SKM-1 (cell line): ENCODE results near the gene KDM6A.
"Not testable (repeated sequence)": the region's sequence is repeated elsewhere in the genome, so short reads cannot be mapped to it uniquely, and the experiment has no call there.

Experiments
- DNase-seq: peaks from one replicate; lab custom pipeline; 2025; ENCODE audit not compliant: unreplicated experiment; lab: John Stamatoyannopoulos, UW

Gene KDM6A

DNA sequence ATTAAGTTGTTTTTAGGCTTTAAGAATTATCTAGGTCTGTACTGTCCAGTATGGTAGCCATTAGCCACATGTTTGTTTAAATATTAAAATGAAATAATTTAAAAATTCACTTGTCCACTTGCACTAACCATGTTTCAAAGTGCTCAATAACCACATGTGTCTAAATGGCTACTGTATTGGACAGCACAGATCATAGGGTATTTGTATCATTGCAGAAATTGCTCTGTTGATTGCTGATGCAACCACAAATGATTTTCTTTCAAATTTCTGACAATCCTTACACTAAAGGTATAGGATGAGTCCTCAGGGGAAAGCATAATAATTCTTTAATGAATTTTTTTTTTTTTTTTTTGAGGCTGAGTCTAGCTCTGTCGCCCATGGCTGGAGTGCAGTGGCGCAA lies 84.9 kb downstream of the KDM6A start:
- no peak for DNase-seq

GRCh38 chrX:44958480-44958879 lies 85.5 kb downstream of the KDM6A start:
- no peak for DNase-seq

- DNase-seq: no peak
Measured at GRCh38 chrX:44961817-44962607, 89.0 kb downstream of the KDM6A start.

GRCh38 chrX:44962944-44963343 lies 90.0 kb downstream of the KDM6A start:
- DNase-seq: no peak

- DNase-seq: no peak
Measured at GRCh38 chrX:44967221-44967620, 94.2 kb downstream of the KDM6A start.

DNA sequence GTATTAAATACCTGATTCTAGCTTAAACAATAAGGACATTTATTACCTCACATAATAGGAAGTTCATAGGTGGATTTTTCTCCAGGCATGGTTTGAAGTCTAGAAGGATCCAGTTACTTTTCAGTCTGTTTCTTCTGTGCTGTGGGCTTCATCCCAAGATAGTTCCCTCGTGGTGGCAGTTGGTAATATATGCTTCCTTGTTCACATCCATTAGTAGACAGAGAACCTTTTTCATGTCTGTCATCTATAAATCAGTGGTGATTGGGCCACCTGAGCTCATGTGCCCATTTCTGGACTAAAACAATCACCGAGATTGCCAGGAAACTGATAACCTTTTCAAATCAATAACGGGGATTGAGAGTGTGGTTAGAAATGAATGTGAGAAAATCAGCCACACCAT lies 97.7 kb downstream of the KDM6A start:
- no peak for DNase-seq

GRCh38 chrX:44971674-44972073 lies 98.7 kb downstream of the KDM6A start:
- DNase-seq: no peak

- DNase-seq: no peak
Measured at GRCh38 chrX:44972132-44972531, 99.1 kb downstream of the KDM6A start.

DNA sequence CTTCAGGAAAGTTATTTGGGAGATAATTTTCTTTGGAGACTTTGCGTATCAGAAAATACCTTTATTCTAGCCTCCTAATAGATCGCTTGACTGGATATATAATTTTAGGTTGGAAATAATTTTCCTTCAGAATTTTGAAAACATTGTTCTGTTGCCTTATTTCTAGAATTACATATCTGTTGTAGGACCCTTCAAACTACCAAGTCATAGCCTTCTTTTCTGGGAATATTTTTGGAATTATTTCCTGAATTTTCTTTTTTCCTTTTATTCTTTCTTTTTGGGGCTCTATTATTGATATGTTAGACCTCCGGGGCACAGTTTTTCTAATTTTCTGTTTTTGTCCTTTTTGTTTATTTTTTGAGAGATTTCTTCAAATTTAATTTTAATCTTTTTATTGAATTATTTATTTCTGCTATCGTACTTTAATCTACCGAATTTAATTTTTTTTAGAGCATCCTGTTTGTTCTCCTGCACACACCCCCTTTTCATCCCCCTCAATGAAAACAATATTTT lies 100.5 kb downstream of the KDM6A start:
- DNase-seq: no peak

DNA sequence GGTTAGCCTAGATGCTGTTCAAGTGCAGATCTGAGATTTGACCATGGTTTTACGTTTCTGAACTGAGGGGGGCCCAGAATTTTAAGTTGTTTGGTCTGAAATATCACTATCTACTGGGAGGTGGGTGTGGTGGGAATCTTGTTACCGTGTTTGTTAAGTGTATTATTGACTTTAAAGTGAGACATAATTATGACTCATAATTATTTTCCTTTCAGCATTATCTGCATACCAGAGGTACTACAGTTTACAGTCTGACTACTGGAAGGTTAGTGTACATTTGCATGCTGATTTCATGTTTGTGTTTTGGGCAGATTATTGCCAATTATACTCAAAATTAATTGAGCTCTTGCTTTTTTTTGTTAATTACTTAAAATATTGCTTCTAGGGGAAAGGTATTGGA lies 101.5 kb downstream of the KDM6A start:
- no peak for DNase-seq

GRCh38 chrX:44975666-44976263 lies 102.8 kb downstream of the KDM6A start:
- DNase-seq: no peak

GRCh38 chrX:44978976-44979375 lies 106.0 kb downstream of the KDM6A start:
- DNase-seq: no peak

GRCh38 chrX:44980403-44980802 lies 107.4 kb downstream of the KDM6A start:
- no peak for DNase-seq

GRCh38 chrX:44980883-44981282 lies 107.9 kb downstream of the KDM6A start:
- no peak for DNase-seq

- no peak for DNase-seq
Measured at GRCh38 chrX:44989995-44990770, 117.2 kb downstream of the KDM6A start.

- no peak for DNase-seq
Measured at GRCh38 chrX:44992775-44993174, 119.8 kb downstream of the KDM6A start.

DNA sequence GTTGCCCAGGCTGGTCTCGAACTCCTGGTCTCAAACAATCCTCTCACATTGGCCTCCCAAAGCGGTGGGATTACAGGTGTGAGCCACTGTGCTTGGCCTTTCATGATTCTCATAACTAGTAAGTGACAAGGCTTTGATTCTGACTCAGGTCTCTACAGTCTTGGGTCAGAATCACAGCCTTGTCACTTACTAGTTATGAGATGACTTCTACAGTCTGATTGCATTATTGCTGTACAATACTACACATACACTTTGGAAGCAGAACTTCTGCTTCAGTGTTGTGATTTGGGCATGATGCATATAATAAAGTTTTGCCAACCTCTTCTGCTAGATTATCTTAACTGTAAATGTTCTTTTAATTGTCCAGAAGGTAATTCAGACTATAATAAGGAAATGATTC lies 123.3 kb downstream of the KDM6A start:
- no peak for DNase-seq

- no peak for DNase-seq
Measured at GRCh38 chrX:44997282-44997812, 124.4 kb downstream of the KDM6A start.

- DNase-seq: no peak
Measured at GRCh38 chrX:44997888-44998287, 124.9 kb downstream of the KDM6A start.

- DNase-seq: not testable (repeated sequence)
Measured at GRCh38 chrX:44999237-44999636, 126.2 kb downstream of the KDM6A start.

- not testable (repeated sequence) for DNase-seq
Measured at GRCh38 chrX:44999872-45000271, 126.9 kb downstream of the KDM6A start.

DNA sequence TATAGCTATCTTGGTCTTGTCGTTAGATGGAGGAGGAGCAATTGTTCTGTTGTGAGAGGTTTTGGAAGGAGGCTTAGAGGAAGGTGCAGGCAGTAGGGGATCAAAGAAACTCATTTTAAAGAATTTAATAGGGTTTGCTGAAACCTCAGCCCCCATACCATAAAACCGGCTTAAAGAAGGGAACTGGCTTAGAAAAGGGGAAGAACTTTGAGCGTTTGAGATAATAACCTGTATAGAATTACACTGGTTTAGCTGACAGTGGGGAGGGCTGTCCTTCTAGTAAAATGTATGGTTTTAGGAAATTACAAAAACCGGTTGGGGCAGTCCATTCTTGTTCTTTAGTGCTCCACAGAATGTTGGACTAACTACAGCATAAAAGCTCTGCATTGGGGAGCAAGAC lies 128.1 kb downstream of the KDM6A start:
- DNase-seq: no peak
